BLaER1 (cell line): ENCODE data around the gene CTNND1.

Source experiments
- H3K27ac ChIP-seq: shearing (Covaris generic); formaldehyde crosslinking; 2 replicates; pipeline ENCODE4 v1.8.1; 2022
- H3K27me3 ChIP-seq: shearing (Covaris generic); formaldehyde crosslinking; 2 replicates; pipeline ENCODE4 v1.8.1; 2022
- H3K36me3 ChIP-seq: shearing (Covaris generic); formaldehyde crosslinking; 2 replicates; pipeline ENCODE4 v1.8.1; 2022
- H3K4me1 ChIP-seq: shearing (Covaris generic); formaldehyde crosslinking; 2 replicates; pipeline ENCODE4 v1.8.1; 2022
- H3K4me2 ChIP-seq: shearing (Covaris generic); formaldehyde crosslinking; 2 replicates; pipeline ENCODE4 v1.8.1; 2022
- H3K4me3 ChIP-seq: shearing (Covaris generic); formaldehyde crosslinking; 2 replicates; pipeline ENCODE4 v1.8.1; 2022
- H3K9ac ChIP-seq: shearing (Covaris generic); formaldehyde crosslinking; 2 replicates; pipeline ENCODE4 v1.8.1; 2022
- H3K9me3 ChIP-seq: shearing (Covaris generic); formaldehyde crosslinking; 2 replicates; pipeline ENCODE4 v1.8.1; 2022
- H4K20me1 ChIP-seq: shearing (Covaris generic); formaldehyde crosslinking; 2 replicates; pipeline ENCODE4 v1.8.1; 2022
- Cebpa-rat ChIP-seq: shearing (Covaris generic); IDR thresholded peaks from 2 replicates; pipeline ENCODE4 v1.8.1; 2022

The CTNND1 gene

DNA sequence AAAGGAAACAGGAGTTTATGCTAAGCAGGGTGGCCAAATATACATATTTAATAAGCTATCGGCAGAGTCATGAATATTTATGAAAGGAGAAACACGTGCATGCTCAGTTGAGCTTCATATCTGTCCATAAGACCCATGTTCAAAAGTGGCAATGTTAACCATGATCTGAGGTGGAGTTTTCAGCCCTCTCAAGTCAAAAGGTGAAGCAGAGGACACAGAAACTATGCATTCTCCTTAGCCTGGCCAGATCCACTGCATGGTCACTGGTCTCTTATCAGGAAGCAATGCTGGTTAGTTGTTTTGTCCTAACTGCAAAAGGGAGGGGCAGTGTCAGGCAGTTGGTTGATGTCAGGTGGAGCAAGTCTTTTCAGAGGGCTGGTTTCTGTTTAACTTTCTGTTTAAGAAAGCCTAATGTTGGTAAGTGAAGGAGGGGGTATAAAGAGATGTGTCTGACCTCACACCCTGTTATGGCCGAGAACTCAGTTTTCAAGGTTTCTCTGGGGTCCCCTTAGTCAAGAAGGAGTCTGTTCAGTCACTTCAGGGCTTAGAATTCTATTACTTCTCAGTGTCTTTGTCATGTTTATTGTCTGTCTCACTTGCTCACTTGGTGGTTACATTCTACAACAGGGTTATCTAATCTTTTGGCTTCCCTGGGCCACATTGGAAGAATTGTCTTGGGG is 25.8 kb upstream of the CTNND1 start:
- no peak overlapping the region for H3K4me2 ChIP-seq
- peaks cover 58% of the 10 kb centered on the region for H4K20me1 ChIP-seq
- H3K36me3 ChIP-seq, result peaks cover 89% of the 10 kb centered on the region
- no peak for TF ChIP-seq Cebpa-rat
- H3K27me3 ChIP-seq, result no peaks in the 10 kb centered on the region
- H3K27ac ChIP-seq, result no peak overlapping the region
- H3K4me3 ChIP-seq, result no peak overlapping the region
- H3K4me1 ChIP-seq, result peaks cover 12% of the 10 kb centered on the region
- no peak overlapping the region for H3K9ac ChIP-seq
- no peaks in the 10 kb centered on the region for H3K9me3 ChIP-seq

DNA sequence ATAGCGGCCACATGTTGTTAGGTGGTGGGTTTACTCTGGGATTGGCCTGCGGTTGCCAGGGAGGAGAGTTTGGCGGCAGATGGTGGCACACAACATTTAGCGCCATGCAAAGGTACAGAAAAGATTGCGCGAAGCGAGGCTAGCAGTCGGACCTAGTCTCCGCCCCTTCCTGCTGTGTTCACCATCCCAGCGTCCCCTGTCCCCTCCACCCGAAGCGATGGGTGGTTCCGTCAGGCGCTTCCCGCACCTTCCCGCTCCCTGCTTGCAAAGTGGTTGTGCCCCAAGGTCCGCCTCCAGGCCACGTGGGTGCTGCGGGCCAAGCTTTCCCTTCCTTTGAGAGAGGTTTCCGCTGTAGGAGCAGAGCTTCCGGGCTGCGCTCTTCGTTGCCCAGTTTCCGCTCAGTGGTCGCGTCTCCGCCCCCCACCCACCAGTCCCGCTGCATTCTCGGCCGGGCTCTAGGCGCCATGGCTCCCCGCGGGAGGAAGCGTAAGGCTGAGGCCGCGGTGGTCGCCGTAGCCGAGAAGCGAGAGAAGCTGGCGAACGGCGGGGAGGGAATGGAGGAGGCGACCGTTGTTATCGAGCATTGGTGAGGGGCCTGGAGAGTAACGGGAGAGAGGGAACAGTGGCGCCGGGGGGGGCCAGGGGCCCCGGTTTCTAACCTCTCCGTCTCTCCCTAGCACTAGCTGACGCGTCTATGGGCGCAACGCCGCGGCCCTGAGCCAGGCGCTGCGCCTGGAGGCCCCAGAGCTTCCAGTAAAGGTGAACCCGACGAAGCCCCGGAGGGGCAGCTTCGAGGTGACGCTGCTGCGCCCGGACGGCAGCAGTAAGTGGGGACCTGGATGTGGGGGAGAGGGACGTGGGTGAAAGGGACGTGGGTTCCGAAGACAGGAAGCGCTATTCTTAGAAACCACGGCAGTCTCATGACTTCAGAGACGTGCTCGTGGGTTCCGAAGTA is 20.2 kb upstream of the CTNND1 start, which contains the start of gene SELENOH:
SELENOH (plus strand) TSS at position 360 of the 955 bp plus-strand sequence; CDS start at position 465, 105 bp downstream.
- Histone ChIP-seq H3K9me3 (no peaks in the 10 kb centered on the region), H4K20me1 (peaks cover 34% of the 10 kb centered on the region), H3K27me3 (no peaks in the 10 kb centered on the region), H3K4me3 (peak within 1 kb of the TSS; percentile 91), H3K9ac (peak within 1 kb of the TSS; percentile 98), H3K36me3 (peaks cover 82% of the 10 kb centered on the region), H3K4me2 (peak within 1 kb of the TSS; percentile 96), H3K4me1 (peaks cover 26% of the 10 kb centered on the region), H3K27ac (peak within 1 kb of the TSS; percentile 99)
- no peak for TF ChIP-seq Cebpa-rat

- peak overlapping the region; percentile 98 for H3K9ac ChIP-seq
- peak overlapping the region; percentile 91 for H3K4me3 ChIP-seq
- no peaks in the 10 kb centered on the region for H3K27me3 ChIP-seq
- peaks cover 83% of the 10 kb centered on the region for H3K36me3 ChIP-seq
- TF ChIP-seq Cebpa-rat, result no peak
- no peaks in the 10 kb centered on the region for H3K9me3 ChIP-seq
- peak overlapping the region; percentile 99 for H3K27ac ChIP-seq
- H3K4me2 ChIP-seq, result peak overlapping the region; percentile 96
- H4K20me1 ChIP-seq, result peaks cover 37% of the 10 kb centered on the region
- peaks cover 26% of the 10 kb centered on the region for H3K4me1 ChIP-seq
Observed at GRCh38 chr11:57742087-57742452, 19.5 kb upstream of the CTNND1 start.

GRCh38 chr11:57744357-57744756 is 17.2 kb upstream of the CTNND1 start:
- Histone ChIP-seq H3K27me3 (no peaks in the 10 kb centered on the region), H3K9me3 (no peaks in the 10 kb centered on the region), H3K4me3 (no peak overlapping the region), H3K27ac (no peak overlapping the region), H3K9ac (no peak overlapping the region), H4K20me1 (peaks cover 39% of the 10 kb centered on the region), H3K4me2 (no peak overlapping the region), H3K4me1 (peaks cover 26% of the 10 kb centered on the region), H3K36me3 (peaks cover 82% of the 10 kb centered on the region)
- no peak for TF ChIP-seq Cebpa-rat

GRCh38 chr11:57745206-57745605 is 16.4 kb upstream of the CTNND1 start:
- H4K20me1 ChIP-seq, result peaks cover 39% of the 10 kb centered on the region
- H3K9me3 ChIP-seq, result no peaks in the 10 kb centered on the region
- no peak overlapping the region for H3K4me3 ChIP-seq
- no peaks in the 10 kb centered on the region for H3K27me3 ChIP-seq
- H3K9ac ChIP-seq, result no peak overlapping the region
- TF ChIP-seq Cebpa-rat, result no peak
- H3K27ac ChIP-seq, result no peak overlapping the region
- H3K4me2 ChIP-seq, result no peak overlapping the region; the same call in 1 of the 2 replicates
- H3K4me1 ChIP-seq, result peaks cover 20% of the 10 kb centered on the region
- peaks cover 82% of the 10 kb centered on the region for H3K36me3 ChIP-seq

DNA sequence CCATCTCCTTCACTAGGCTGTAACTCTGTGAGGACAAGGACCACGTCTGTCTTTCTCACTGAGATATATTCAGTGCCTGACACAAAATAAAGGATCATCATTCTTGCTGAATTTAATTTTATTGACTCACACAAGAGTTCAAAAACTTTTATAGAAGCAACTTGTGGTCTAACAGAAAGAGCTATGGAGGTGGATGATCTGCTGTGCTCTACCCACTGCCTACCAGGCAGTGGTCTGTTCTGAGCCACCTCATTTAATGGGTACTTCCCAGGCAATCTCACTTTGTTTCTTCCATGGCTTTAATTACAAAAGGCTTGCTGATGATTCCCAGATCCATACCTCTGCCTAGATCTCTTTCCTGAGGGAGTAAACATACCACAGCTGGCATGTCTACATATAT is 14.7 kb upstream of the CTNND1 start:
- no peak overlapping the region for H3K9ac ChIP-seq
- H3K36me3 ChIP-seq, result peaks cover 83% of the 10 kb centered on the region
- no peaks in the 10 kb centered on the region for H3K9me3 ChIP-seq
- no peak overlapping the region for H3K4me3 ChIP-seq
- H3K4me1 ChIP-seq, result peaks cover 12% of the 10 kb centered on the region
- no peak overlapping the region for H3K4me2 ChIP-seq
- peaks cover 39% of the 10 kb centered on the region for H4K20me1 ChIP-seq
- H3K27ac ChIP-seq, result no peak overlapping the region
- no peaks in the 10 kb centered on the region for H3K27me3 ChIP-seq
- no peak for TF ChIP-seq Cebpa-rat

DNA sequence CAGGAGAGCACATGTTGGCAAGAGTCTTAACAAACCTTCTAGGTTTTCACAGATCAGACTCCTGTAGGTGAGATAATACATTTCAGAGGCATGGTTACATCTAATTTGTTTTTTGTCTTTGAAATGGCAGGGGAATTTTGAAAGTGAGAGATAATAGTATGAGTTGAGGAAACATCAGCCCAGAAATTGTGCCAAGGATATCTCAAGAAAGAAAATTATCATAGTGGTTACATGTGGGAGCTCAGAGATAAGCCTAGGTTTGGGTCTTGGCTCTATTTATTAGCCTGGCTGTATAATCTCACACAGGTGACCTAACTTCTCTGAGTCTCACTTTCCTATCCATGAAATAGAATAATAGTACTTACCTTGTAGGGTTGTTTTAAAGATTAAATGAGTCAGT is 10.4 kb upstream of the CTNND1 start:
- H3K27me3 ChIP-seq, result no peaks in the 10 kb centered on the region
- H3K9ac ChIP-seq, result no peak overlapping the region
- H3K27ac ChIP-seq, result no peak overlapping the region
- H3K36me3 ChIP-seq, result peaks cover 56% of the 10 kb centered on the region
- H3K4me3 ChIP-seq, result no peak overlapping the region
- H3K4me2 ChIP-seq, result no peak overlapping the region
- H4K20me1 ChIP-seq, result peaks cover 11% of the 10 kb centered on the region; the same call in 1 of the 2 replicates
- TF ChIP-seq Cebpa-rat, result no peak
- H3K9me3 ChIP-seq, result peaks cover 11% of the 10 kb centered on the region; the same call in 1 of the 2 replicates
- no peaks in the 10 kb centered on the region for H3K4me1 ChIP-seq

DNA sequence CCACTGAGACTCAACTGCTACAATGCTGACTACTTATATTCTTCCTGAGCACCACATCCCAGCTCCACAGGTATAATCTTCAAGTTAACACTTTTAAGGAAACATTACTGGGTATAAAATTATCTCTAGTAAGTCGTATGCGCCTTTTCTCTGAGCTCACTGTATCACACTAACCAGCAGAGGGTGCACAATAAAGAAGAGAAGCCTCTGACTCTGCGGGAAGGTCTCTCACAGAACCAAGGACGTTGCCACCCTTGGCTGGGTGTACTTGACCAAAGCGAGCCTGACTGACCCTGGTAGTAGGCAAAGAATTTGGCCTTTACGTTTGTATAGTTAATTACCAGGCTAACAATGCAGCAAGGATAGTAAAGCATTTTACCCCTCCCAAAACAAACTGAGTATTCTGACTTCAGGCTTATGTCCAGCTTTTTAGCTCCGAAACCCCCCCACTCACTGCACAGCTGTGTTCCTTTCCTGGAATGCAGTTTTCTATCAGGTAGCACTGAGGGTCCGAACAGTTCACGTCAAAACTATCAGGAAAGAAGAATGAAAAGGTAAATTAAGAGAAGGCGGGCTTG is 9.8 kb upstream of the CTNND1 start, which contains the start of gene BTBD18:
BTBD18 (minus strand) TSS at position 144 of the 578 bp plus-strand sequence. CDS start 631 bp downstream, outside the sequence.
- no peaks in the 10 kb centered on the region for H3K27me3 ChIP-seq

GRCh38 chr11:57752954-57753353 is 8.6 kb upstream of the CTNND1 start:
- Histone ChIP-seq H3K4me3 (no peak overlapping the region), H3K4me2 (no peak overlapping the region), H4K20me1 (no peaks in the 10 kb centered on the region), H3K9me3 (peaks cover 11% of the 10 kb centered on the region; the same call in 1 of the 2 replicates), H3K27ac (no peak overlapping the region), H3K9ac (no peak overlapping the region), H3K27me3 (no peaks in the 10 kb centered on the region), H3K36me3 (peaks cover 38% of the 10 kb centered on the region), H3K4me1 (no peaks in the 10 kb centered on the region)
- no peak for TF ChIP-seq Cebpa-rat

More for the DNA sequence above, 9.8 kb upstream of the CTNND1 start, which contains the start of gene BTBD18:
- Histone ChIP-seq H3K27ac (no peak within 1 kb of the TSS), H4K20me1 (0 out of 2 replicates have a peak, but pooled peaks cover 5% of the 10 kb centered on the region), H3K4me3 (no peak within 1 kb of the TSS), H3K4me1 (no peaks in the 10 kb centered on the region), H3K9ac (no peak within 1 kb of the TSS), H3K4me2 (no peak within 1 kb of the TSS), H3K9me3 (peaks cover 11% of the 10 kb centered on the region; the same call in 1 of the 2 replicates), H3K36me3 (peaks cover 50% of the 10 kb centered on the region)
- no peak for TF ChIP-seq Cebpa-rat
